ENCODE results near the gene KRT86. TPM values are rescaled to one million over a fixed set of nuclear protein-coding genes. Genes with fewer than 3 reads are reported as not detected.

KRT86 gene
- total RNA-seq, 1 donor from 2014 or later, result not detected

DNA sequence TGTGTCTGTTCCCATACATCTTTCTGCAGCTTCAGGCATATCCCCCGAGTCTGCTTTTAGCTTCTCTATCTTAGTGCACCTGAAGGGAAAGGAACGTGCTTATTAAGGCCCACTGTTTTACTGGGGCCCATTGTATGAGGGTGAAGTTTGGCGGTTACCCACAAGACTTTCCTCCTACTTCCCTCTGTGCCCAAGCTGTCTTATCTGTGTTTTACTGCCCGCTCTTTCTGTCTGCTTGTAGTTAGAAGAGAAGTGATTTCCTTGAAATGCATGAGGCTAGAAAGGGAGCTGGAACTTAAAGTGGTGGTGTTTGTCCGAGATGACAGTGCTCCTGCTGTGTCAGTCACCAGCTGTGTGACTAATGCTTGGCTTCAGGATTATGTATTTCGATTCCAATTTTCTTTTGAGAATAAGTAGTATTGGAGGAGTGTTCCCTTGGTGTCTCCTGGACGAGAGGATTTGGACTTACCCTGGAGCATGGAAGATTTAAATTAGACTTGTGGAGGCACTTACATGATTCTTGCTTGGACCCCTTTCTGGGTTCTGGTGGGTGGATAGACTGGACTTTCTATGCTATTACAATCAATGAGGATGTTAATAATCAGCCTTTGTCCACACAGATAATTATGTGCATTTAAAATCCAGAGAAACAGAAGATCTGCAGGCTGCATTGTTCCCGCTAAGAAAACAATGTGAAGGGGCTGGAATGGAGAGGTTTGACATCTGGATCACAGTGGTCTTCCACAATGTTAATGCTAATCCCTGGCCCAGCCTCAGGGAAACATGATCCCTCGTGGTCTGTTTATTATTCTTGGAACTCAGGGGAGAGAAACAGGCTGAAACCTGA is 13.9 kb upstream of the KRT86 start:
- no peak for DNase-seq
- Histone ChIP-seq H3K9me3 (replicated peaks) (no peaks in the 10 kb centered on the region), H3K27ac (replicated peaks) (no peak overlapping the region), H3K4me3 (no peak overlapping the region), H3K27me3 (ENCODE audit: low read depth) (peaks cover 79% of the 10 kb centered on the region), H3K4me1 (peaks cover 7% of the 10 kb centered on the region), H3K36me3 (no peaks in the 10 kb centered on the region)
- intact Hi-C loops (cut with micrococcal nuclease), result no loop called here
- TF ChIP-seq CTCF (IDR thresholded peaks at IDR 0.05; ENCODE audit: borderline replicate concordance), result no peak

DNA sequence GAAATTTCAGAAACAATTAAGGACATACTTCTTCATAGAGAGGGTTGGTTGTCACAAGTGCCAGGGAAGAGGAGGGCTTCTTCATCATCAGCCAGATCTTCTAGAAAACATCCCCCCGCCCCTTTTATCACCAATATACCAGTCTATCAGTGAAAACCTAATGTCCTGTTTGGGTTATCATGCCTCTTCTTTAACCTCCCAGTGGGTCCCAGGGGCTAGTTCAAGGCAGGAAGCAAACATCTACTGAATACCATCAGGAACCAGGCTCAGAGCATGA is 13.3 kb upstream of the KRT86 start:
- peaks cover 73% of the 10 kb centered on the region for H3K27me3 ChIP-seq (ENCODE audit: low read depth)
- no peak for TF ChIP-seq CTCF (IDR thresholded peaks at IDR 0.05; ENCODE audit: borderline replicate concordance)

DNA sequence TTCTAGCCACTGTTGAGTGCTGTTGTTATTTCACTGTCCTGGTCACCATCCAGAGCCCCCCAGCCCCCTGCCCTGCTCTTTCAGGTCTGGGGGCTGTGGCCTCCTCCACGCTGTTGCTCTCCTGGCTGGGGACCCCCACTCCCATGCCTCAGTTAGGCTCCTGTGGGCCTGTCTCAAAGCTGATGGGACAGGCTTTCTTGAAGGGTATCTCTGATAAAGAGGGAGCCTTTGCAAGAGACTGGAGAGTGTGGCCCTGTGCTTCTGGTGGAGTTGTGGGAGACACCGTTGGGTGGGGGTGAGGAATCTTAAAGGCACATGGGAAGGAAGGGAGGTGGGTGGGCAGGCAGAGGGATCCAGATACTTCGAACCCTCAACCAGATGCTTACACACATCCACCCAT is 12.2 kb upstream of the KRT86 start:
- H3K27ac ChIP-seq (replicated peaks), result no peak overlapping the region
- peaks cover 7% of the 10 kb centered on the region for H3K4me1 ChIP-seq
- no peak for DNase-seq
- H3K27me3 ChIP-seq (ENCODE audit: low read depth), result peaks cover 62% of the 10 kb centered on the region
- no peak for TF ChIP-seq CTCF (IDR thresholded peaks at IDR 0.05; ENCODE audit: borderline replicate concordance)
- H3K36me3 ChIP-seq, result no peaks in the 10 kb centered on the region
- intact Hi-C loops (cut with micrococcal nuclease), result no loop called here
- H3K4me3 ChIP-seq, result no peak overlapping the region
- no peaks in the 10 kb centered on the region for H3K9me3 ChIP-seq (replicated peaks)

More for the DNA sequence above, 13.3 kb upstream of the KRT86 start:
- H3K36me3 ChIP-seq, result no peaks in the 10 kb centered on the region
- no peaks in the 10 kb centered on the region for H3K9me3 ChIP-seq (replicated peaks)
- H3K27ac ChIP-seq (replicated peaks), result no peak overlapping the region
- intact Hi-C loops (cut with micrococcal nuclease), result no loop called here
- no peak overlapping the region for H3K4me3 ChIP-seq
- DNase-seq, result no peak
- peaks cover 7% of the 10 kb centered on the region for H3K4me1 ChIP-seq

DNA sequence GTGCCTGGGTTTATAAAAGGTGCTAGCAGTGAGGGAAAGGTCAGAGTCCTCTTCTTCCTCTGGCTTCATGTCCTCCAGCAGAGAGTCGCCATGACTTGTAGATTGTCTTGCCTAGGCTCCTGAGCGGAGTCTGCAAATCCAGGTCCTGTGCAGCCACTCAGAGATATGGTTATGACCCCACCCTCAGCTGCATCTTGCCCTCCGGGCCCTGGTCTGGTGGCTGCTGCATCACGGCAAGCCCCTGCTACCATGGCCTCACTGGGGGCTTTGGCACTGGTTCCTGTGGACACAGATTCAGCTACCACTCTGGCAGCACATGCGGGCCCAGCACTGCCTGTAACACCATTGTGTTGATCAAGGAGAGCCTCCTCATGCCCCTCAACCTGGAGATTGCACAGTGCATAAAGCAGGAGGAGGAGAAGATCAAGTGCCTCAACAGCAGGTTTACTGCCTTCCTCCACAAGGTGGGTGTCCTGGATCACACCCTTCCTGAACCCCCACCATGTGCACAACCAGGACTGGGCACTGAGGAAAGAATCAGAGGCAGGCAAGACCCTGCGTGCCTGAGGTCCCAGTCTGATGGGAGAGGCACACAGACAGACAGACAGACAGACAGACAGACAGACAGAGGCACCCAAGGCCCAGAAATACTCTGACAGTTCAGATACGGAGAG is 10.5 kb upstream of the KRT86 start:
- no peaks in the 10 kb centered on the region for H3K9me3 ChIP-seq (replicated peaks)
- H3K27ac ChIP-seq (replicated peaks), result no peak overlapping the region
- intact Hi-C loops (cut with micrococcal nuclease), result no loop called here
- no peak overlapping the region for H3K4me3 ChIP-seq
- no peak for TF ChIP-seq CTCF (IDR thresholded peaks at IDR 0.05; ENCODE audit: borderline replicate concordance)
- H3K36me3 ChIP-seq, result no peaks in the 10 kb centered on the region
- peaks cover 52% of the 10 kb centered on the region for H3K27me3 ChIP-seq (ENCODE audit: low read depth)
- no peaks in the 10 kb centered on the region for H3K4me1 ChIP-seq
- DNase-seq, result no peak

- no peaks in the 10 kb centered on the region for H3K4me1 ChIP-seq
- no peak overlapping the region for H3K4me3 ChIP-seq
- no peaks in the 10 kb centered on the region for H3K36me3 ChIP-seq
- intact Hi-C loops (cut with micrococcal nuclease), result no loop called here
- no peaks in the 10 kb centered on the region for H3K9me3 ChIP-seq (replicated peaks)
- H3K27ac ChIP-seq (replicated peaks), result no peak overlapping the region
- no peak for TF ChIP-seq CTCF (IDR thresholded peaks at IDR 0.05; ENCODE audit: borderline replicate concordance)
- peaks cover 50% of the 10 kb centered on the region for H3K27me3 ChIP-seq (ENCODE audit: low read depth)
- DNase-seq, result no peak
Observed at GRCh38 chr12:52264435-52264825, 10.0 kb upstream of the KRT86 start.

Measured in left ventricle myocardium inferior (tissue), 1 donor.